ENCODE data around the gene PPP1R12C.

- TF ChIP-seq CTCF (IDR thresholded peaks at IDR 0.05) (no peak), POLR2A (IDR thresholded peaks at IDR 0.05) (no peak), EP300 (IDR thresholded peaks at IDR 0.05) (no peak)
Observed at GRCh38 chr19:55165952-55166529, 48.6 kb upstream of the PPP1R12C start.

Measured in tibial nerve (tissue), 4 donors.